ENCODE data around the gene MYO1H. TPM values are rescaled to one million over a fixed set of nuclear protein-coding genes. Genes with fewer than 3 reads are reported as not detected.
"Not testable (repeated sequence)": the region's sequence is repeated elsewhere in the genome, so short reads cannot be mapped to it uniquely, and the experiment has no call there.

The MYO1H gene
- total RNA-seq, 1 donor from 2014 or later: 0.72 TPM

- Mint-ChIP-seq H3K4me3 (no peak overlapping the region), H3K36me3 (no peaks in the 10 kb centered on the region), H3K27me3 (peaks cover 3% of the 10 kb centered on the region), H3K9me3 (peaks cover 4% of the 10 kb centered on the region), H3K4me1 (ENCODE audit: unreplicated experiment) (peaks cover 21% of the 10 kb centered on the region), H3K27ac (no peak overlapping the region)
- TF ChIP-seq CTCF (conservative IDR thresholded peaks at IDR 0.05): no peak
- no peak for DNase-seq (ENCODE audit: extremely low spot score, unreplicated experiment)
These were observed 88.5 kb downstream of the MYO1H start for GRCh38 chr12:109436188-109436560.

GRCh38 chr12:109439181-109439580, 91.5 kb downstream of the MYO1H start:
- H3K27ac Mint-ChIP-seq: no peak overlapping the region
- no peaks in the 10 kb centered on the region for H3K27me3 Mint-ChIP-seq

GRCh38 chr12:109439951-109440350, 92.3 kb downstream of the MYO1H start:
- H3K4me1 Mint-ChIP-seq (ENCODE audit: unreplicated experiment): peaks cover 21% of the 10 kb centered on the region
- H3K36me3 Mint-ChIP-seq; H3K27ac Mint-ChIP-seq; H3K4me3 Mint-ChIP-seq; H3K9me3 Mint-ChIP-seq; H3K27me3 Mint-ChIP-seq; DNase-seq (ENCODE audit: extremely low spot score, unreplicated experiment): not testable (repeated sequence)

More at GRCh38 chr12:109439181-109439580, 91.5 kb downstream of the MYO1H start:
- peaks cover 3% of the 10 kb centered on the region for H3K9me3 Mint-ChIP-seq
- no peak for DNase-seq (ENCODE audit: extremely low spot score, unreplicated experiment)
- peaks cover 4% of the 10 kb centered on the region for H3K36me3 Mint-ChIP-seq
- no peak overlapping the region for H3K4me3 Mint-ChIP-seq
- TF ChIP-seq CTCF (conservative IDR thresholded peaks at IDR 0.05): no peak
- H3K4me1 Mint-ChIP-seq (ENCODE audit: unreplicated experiment): peaks cover 17% of the 10 kb centered on the region

- TF ChIP-seq CTCF (conservative IDR thresholded peaks at IDR 0.05): no peak
- no peak overlapping the region for H3K4me3 Mint-ChIP-seq
- H3K27me3 Mint-ChIP-seq: no peaks in the 10 kb centered on the region
- no peak for DNase-seq (ENCODE audit: extremely low spot score, unreplicated experiment)
- peaks cover 13% of the 10 kb centered on the region for H3K36me3 Mint-ChIP-seq
- peaks cover 17% of the 10 kb centered on the region for H3K4me1 Mint-ChIP-seq (ENCODE audit: unreplicated experiment)
- peak overlapping the region; percentile 34 for H3K27ac Mint-ChIP-seq
- peaks cover 4% of the 10 kb centered on the region for H3K9me3 Mint-ChIP-seq
These were observed 93.3 kb downstream of the MYO1H start for GRCh38 chr12:109440851-109441490.

GRCh38 chr12:109443794-109444193, 96.1 kb downstream of the MYO1H start:
- Mint-ChIP-seq H3K4me3 (no peak overlapping the region), H3K36me3 (peaks cover 15% of the 10 kb centered on the region), H3K27me3 (no peaks in the 10 kb centered on the region), H3K9me3 (peaks cover 4% of the 10 kb centered on the region), H3K4me1 (ENCODE audit: unreplicated experiment) (peaks cover 17% of the 10 kb centered on the region), H3K27ac (peak overlapping the region; percentile 86)
- DNase-seq (ENCODE audit: extremely low spot score, unreplicated experiment): no peak
- TF ChIP-seq CTCF (conservative IDR thresholded peaks at IDR 0.05): no peak

GRCh38 chr12:109444259-109444658, 96.6 kb downstream of the MYO1H start:
- H3K27ac Mint-ChIP-seq: peak overlapping the region; percentile 86
- H3K4me3 Mint-ChIP-seq: peak overlapping the region; percentile 16
- H3K36me3 Mint-ChIP-seq: peaks cover 19% of the 10 kb centered on the region
- peaks cover 21% of the 10 kb centered on the region for H3K4me1 Mint-ChIP-seq (ENCODE audit: unreplicated experiment)
- peaks cover 4% of the 10 kb centered on the region for H3K9me3 Mint-ChIP-seq
- no peaks in the 10 kb centered on the region for H3K27me3 Mint-ChIP-seq
- DNase-seq (ENCODE audit: extremely low spot score, unreplicated experiment): no peak
- no peak for TF ChIP-seq CTCF (conservative IDR thresholded peaks at IDR 0.05)

Data from type B pancreatic cell (in vitro differentiated cells).